Cardiac muscle cell (in vitro differentiated cells and primary cell): Measurements from ENCODE around the gene NHSL2. TPM values are rescaled to one million over a fixed set of nuclear protein-coding genes. Genes with fewer than 3 reads are reported as not detected.
A peak's percentile ranks its signal among the peaks of the same experiment; 100 is the strongest.

Experiments used
- DNase-seq, 2 donors: peaks; one replicate each; pipeline versions ENCODE4 v3.0.0 to v3.0.0-alpha.2; 2010 to 2017; ENCODE audit warnings: low read depth in 1 of 2, low spot score in 1 of 2
- H3K27ac ChIP-seq: fragments of 200-600 bp; sonication (generic); 2 replicates; pipeline ENCODE4 v1.5.1; 2016
- H3K27me3 ChIP-seq: fragments of 200-600 bp; sonication (generic); 2 replicates; pipeline ENCODE4 v1.6.0; 2016; ENCODE audit warnings: control low read depth
- H3K36me3 ChIP-seq: fragments of 200-600 bp; sonication (generic); 2 replicates; pipeline ENCODE4 v1.5.1; 2016; ENCODE audit warnings: control low read depth
- H3K4me1 ChIP-seq: fragments of 200-600 bp; sonication (generic); 2 replicates; pipeline ENCODE4 v1.8.1; 2017; ENCODE audit warnings: low read depth, mild to moderate bottlenecking, mixed run types
- H3K4me3 ChIP-seq: fragments of 200-600 bp; sonication (generic); 2 replicates; pipeline ENCODE4 v1.5.1; 2016; ENCODE audit warnings: mild to moderate bottlenecking
- H3K9me3 ChIP-seq: fragments of 200-600 bp; sonication (generic); 2 replicates; pipeline ENCODE4 v1.5.1; 2017; ENCODE audit warnings: low read depth, mild to moderate bottlenecking, control low read depth
- CTCF ChIP-seq: IDR thresholded peaks from 2 replicates; pipeline ENCODE4 v1.5.1; 2012; ENCODE audit warnings: low read depth, mild to moderate bottlenecking, low read length
- polyA plus RNA-seq: library from polyadenylated mRNA; unstranded; fragments of >200 nt; fragmentation: Nextera tagmentation; extraction: Ambion mirVana; gene quantifications from 2 replicates; pipeline ENCODE4 v1.2.1, GENCODE V29; 2016
- total RNA-seq: library from RNA; depleted of rRNA; stranded (reverse); fragments of >200 nt; gene quantifications from 2 replicates; pipeline ENCODE4 v1.2.3, GENCODE V29; 2016

NHSL2 gene
- total and polyA plus RNA-seq, 2 experiments from 2014 or later, result 6.6 to 7.9 TPM

- no peaks in the 10 kb centered on the region for H3K27me3 ChIP-seq
- DNase-seq, result no peak
Measured at GRCh38 chrX:72078411-72078810, 167.8 kb downstream of the NHSL2 start.

GRCh38 chrX:72079607-72080006 lies 169.0 kb downstream of the NHSL2 start:
- no peak overlapping the region for H3K4me3 ChIP-seq
- peaks cover 31% of the 10 kb centered on the region for H3K4me1 ChIP-seq
- no peaks in the 10 kb centered on the region for H3K36me3 ChIP-seq
- DNase-seq, result peak in 1 of 2 donors; percentile 23
- no peak for TF ChIP-seq CTCF
- no peaks in the 10 kb centered on the region for H3K9me3 ChIP-seq
- H3K27me3 ChIP-seq, result no peaks in the 10 kb centered on the region
- peak overlapping the region; percentile 89 for H3K27ac ChIP-seq

More at GRCh38 chrX:72078411-72078810, 167.8 kb downstream of the NHSL2 start:
- no peak overlapping the region for H3K4me3 ChIP-seq
- no peak for TF ChIP-seq CTCF
- peaks cover 29% of the 10 kb centered on the region for H3K4me1 ChIP-seq
- H3K36me3 ChIP-seq, result no peaks in the 10 kb centered on the region
- H3K27ac ChIP-seq, result no peak overlapping the region
- H3K9me3 ChIP-seq, result no peaks in the 10 kb centered on the region

GRCh38 chrX:72080150-72080549 lies 169.5 kb downstream of the NHSL2 start:
- Histone ChIP-seq H3K9me3 (no peaks in the 10 kb centered on the region), H3K27ac (peak overlapping the region; percentile 89), H3K4me3 (no peak overlapping the region), H3K36me3 (no peaks in the 10 kb centered on the region), H3K27me3 (no peaks in the 10 kb centered on the region), H3K4me1 (peaks cover 31% of the 10 kb centered on the region)
- no peak for DNase-seq
- no peak for TF ChIP-seq CTCF

GRCh38 chrX:72080800-72081199 lies 170.2 kb downstream of the NHSL2 start:
- DNase-seq, result no peak
- Histone ChIP-seq H3K27ac (peak overlapping the region; percentile 89), H3K27me3 (no peaks in the 10 kb centered on the region)

GRCh38 chrX:72081605-72082320 lies 171.1 kb downstream of the NHSL2 start:
- H3K36me3 ChIP-seq, result no peaks in the 10 kb centered on the region
- peaks cover 31% of the 10 kb centered on the region for H3K4me1 ChIP-seq
- no peak for TF ChIP-seq CTCF
- peak in 1 of 2 donors; percentile 45 for DNase-seq
- H3K27ac ChIP-seq, result peak overlapping the region; percentile 89
- H3K9me3 ChIP-seq, result no peaks in the 10 kb centered on the region
- H3K27me3 ChIP-seq, result no peaks in the 10 kb centered on the region
- no peak overlapping the region for H3K4me3 ChIP-seq

More at GRCh38 chrX:72080800-72081199, 170.2 kb downstream of the NHSL2 start:
- no peaks in the 10 kb centered on the region for H3K36me3 ChIP-seq
- TF ChIP-seq CTCF, result no peak
- no peaks in the 10 kb centered on the region for H3K9me3 ChIP-seq
- H3K4me3 ChIP-seq, result no peak overlapping the region
- H3K4me1 ChIP-seq, result peaks cover 31% of the 10 kb centered on the region
